Measurements from ENCODE around the gene RFPL3.
"Not testable (repeated sequence)": the region's sequence is repeated elsewhere in the genome, so short reads cannot be mapped to it uniquely, and the experiment has no call there.

RFPL3 gene

DNA sequence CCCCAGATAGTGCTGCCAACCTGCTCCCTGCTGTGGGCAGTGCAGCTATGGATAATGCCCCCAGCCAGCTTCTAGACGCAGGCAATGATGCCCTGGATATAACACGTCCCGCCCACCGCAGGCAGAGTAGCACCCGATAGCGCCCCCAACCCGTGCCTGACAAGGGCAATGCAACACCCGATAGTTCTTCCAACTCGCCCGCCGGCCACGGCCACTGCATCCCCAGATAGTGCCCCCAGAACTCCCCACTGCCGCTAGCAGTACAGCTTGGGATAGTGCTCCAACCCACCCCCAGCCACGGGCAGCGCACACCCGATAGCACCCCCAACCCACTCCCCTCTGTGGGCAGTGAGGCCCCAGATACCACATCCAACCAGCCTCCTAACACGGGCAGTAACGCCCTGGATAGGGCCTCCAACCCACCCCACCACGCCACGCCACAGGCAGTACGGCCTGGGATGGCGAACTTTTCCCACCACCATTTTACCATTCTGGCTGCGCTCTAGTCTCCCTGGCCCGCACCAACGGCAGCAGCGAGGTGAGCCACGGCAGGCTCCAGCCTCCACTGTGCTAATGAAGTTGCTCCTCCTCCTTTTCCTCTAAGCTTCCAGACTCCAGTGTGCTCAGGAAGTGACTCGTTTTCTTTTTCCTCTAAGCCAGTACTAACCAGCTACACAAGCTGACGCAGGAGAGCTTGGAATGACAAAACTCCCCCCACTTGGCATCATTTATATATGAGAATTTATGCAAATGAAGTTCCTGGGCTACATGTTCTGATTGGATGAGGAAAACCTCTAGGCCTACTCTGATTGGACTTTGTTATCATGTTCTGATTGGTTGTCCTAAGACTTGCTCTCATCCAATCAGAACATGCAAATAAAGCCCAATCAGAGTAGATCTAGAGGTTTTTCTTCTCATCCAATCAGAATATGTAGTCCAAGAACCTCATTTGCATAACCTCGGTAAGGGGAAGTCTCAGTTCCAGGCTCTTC, 3.0 kb upstream of the RFPL3 start:
- TF ChIP-seq GLIS3 (CRISPR knock-in tag; IDR thresholded peaks at IDR 0.05) (no peak), ZNF70 (CRISPR knock-in tag; IDR thresholded peaks at IDR 0.05) (no peak), BACH2 (CRISPR knock-in tag; IDR thresholded peaks at IDR 0.05; ENCODE audit: borderline replicate concordance) (no peak), TCF4 (CRISPR knock-in tag; IDR thresholded peaks at IDR 0.05; ENCODE audit: borderline replicate concordance) (no peak), RARB (CRISPR knock-in tag; IDR thresholded peaks at IDR 0.05) (no peak), ESRRG (CRISPR knock-in tag; IDR thresholded peaks at IDR 0.05) (no peak)
- ATAC-seq, result peak; percentile 56; the same call in 2 of the 3 replicates

- TF ChIP-seq CREB5 (CRISPR knock-in tag; IDR thresholded peaks at IDR 0.05; ENCODE audit: low read depth), result no peak
- TF ChIP-seq TCF4 (CRISPR knock-in tag; IDR thresholded peaks at IDR 0.05; ENCODE audit: borderline replicate concordance), result no peak
- TF ChIP-seq TOX (CRISPR knock-in tag; IDR thresholded peaks at IDR 0.05; ENCODE audit: borderline replicate concordance), result no peak
- TF ChIP-seq OSR1 (CRISPR knock-in tag; IDR thresholded peaks at IDR 0.05), result no peak
- no peak for TF ChIP-seq ZNF8 (CRISPR knock-in tag; IDR thresholded peaks at IDR 0.05)
- TF ChIP-seq ISL1 (CRISPR knock-in tag; IDR thresholded peaks at IDR 0.05), result no peak
- no peak for TF ChIP-seq PATZ1 (CRISPR knock-in tag; IDR thresholded peaks at IDR 0.05; ENCODE audit: borderline replicate concordance)
- no peak for TF ChIP-seq CSDC2 (CRISPR knock-in tag; IDR thresholded peaks at IDR 0.05)
- peak; percentile 29; the same call in 2 of the 3 replicates for ATAC-seq
These were observed 1.9 kb upstream of the RFPL3 start for GRCh38 chr22:32355760-32356159.

DNA sequence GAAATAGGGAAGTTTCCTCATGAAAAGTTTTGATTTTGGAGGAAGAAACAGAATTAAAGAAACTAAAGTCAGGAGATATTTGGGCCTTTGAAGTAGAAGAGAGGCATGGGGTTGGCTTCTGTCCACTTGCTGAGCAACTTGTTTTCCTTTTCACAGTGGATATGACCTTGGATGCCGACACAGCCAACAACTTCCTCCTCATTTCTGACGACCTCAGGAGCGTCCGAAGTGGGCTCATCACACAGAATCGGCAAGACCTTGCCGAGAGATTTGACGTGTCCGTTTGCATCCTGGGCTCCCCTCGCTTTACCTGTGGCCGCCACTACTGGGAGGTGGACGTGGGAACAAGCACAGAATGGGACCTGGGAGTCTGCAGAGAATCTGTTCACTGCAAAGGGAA, 2.4 kb downstream of the RFPL3 start:
- ATAC-seq, result not testable (repeated sequence)

GRCh38 chr22:32361257-32361656, 3.6 kb downstream of the RFPL3 start:
- no peak for ATAC-seq
- TF ChIP-seq RARB (CRISPR knock-in tag; IDR thresholded peaks at IDR 0.05) (no peak), ARNTL (CRISPR knock-in tag; IDR thresholded peaks at IDR 0.05; ENCODE audit: borderline replicate concordance, low read depth) (no peak), CREB5 (CRISPR knock-in tag; IDR thresholded peaks at IDR 0.05; ENCODE audit: low read depth) (no peak), ZFP30 (CRISPR knock-in tag; IDR thresholded peaks at IDR 0.05) (no peak), OSR1 (CRISPR knock-in tag; IDR thresholded peaks at IDR 0.05) (no peak), ESRRG (CRISPR knock-in tag; IDR thresholded peaks at IDR 0.05) (no peak), BACH2 (CRISPR knock-in tag; IDR thresholded peaks at IDR 0.05; ENCODE audit: borderline replicate concordance) (no peak), TOX (CRISPR knock-in tag; IDR thresholded peaks at IDR 0.05; ENCODE audit: borderline replicate concordance) (no peak), PATZ1 (CRISPR knock-in tag; IDR thresholded peaks at IDR 0.05; ENCODE audit: borderline replicate concordance) (no peak), ZFP3 (CRISPR knock-in tag; IDR thresholded peaks at IDR 0.05) (no peak), POU6F1 (CRISPR knock-in tag; IDR thresholded peaks at IDR 0.05; ENCODE audit: borderline replicate concordance, low read depth) (no peak), SNAI2 (CRISPR knock-in tag; IDR thresholded peaks at IDR 0.05) (no peak), TCF4 (CRISPR knock-in tag; IDR thresholded peaks at IDR 0.05; ENCODE audit: borderline replicate concordance) (no peak)
- TF ChIP-seq, protein P1, sequence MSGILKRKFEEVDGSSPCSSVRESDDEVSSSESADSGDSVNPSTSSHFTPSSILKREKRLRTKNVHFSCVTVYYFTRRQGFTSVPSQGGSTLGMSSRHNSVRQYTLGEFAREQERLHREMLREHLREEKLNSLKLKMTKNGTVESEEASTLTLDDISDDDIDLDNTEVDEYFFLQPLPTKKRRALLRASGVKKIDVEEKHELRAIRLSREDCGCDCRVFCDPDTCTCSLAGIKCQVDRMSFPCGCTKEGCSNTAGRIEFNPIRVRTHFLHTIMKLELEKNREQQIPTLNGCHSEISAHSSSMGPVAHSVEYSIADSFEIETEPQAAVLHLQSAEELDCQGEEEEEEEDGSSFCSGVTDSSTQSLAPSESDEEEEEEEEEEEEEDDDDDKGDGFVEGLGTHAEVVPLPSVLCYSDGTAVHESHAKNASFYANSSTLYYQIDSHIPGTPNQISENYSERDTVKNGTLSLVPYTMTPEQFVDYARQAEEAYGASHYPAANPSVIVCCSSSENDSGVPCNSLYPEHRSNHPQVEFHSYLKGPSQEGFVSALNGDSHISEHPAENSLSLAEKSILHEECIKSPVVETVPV (CRISPR knock-in tag; IDR thresholded peaks at IDR 0.05), result no peak

Data from SK-N-SH treated with all-trans-retinoic acid at 6 μM for 48 hours (cell line).